DND-41 (cell line): Measurements from ENCODE around the gene DGKQ.

ENCODE experiments used
- EZH2 ChIP-seq: IDR thresholded peaks from 3 replicates; pipeline ENCODE4 v1.6.1; 2012; ENCODE audit warnings: borderline replicate concordance, low read depth, mild to moderate bottlenecking, moderate library complexity, low read length, inconsistent platforms; ENCODE audit not compliant: severe bottlenecking
- TF ChIP-seq, protein P1 (sequence below): IDR thresholded peaks from 2 replicates; pipeline ENCODE4 v1.5.1; 2012; ENCODE audit warnings: borderline replicate concordance, low read length, moderate library complexity, mild to moderate bottlenecking; ENCODE audit not compliant: poor library complexity, severe bottlenecking; ENCODE audit errors: extremely low read depth

DNA sequence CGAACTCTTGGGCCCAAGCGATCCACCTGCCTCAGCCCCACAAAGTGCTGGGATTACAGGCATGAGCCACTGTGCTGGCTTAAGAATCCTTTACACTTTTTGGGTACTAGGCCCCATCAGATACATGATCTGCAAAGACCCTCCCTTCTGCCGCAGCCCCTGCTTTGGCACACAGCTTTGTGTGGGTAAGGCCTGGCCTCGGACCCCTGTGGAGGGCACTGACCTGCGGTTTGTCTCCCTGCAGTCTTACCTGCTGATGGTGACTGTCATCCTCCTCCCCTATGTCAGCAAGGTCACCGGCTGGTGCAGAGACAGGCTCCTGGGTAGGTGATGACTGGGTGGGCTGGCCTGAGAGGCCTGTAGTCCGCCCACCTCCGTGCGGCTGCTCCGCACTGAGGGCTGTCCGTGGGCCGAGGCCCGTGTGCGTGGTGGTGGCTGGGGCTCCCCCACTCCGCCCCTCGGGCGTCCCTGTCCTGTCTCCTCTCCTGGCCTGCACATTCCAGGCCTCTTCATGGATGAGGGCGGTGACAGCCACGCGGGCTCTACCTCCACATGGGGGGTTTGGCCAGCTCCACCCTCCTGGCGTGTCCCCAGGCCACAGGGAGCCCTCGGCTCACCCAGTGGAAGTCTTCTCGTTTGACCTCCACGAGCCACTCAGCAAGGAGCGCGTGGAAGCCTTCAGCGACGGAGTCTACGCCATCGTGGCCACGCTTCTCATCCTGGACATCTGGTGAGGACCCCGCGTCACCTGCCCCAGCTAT is 18.0 kb downstream of the DGKQ start:
- TF ChIP-seq, protein P1, sequence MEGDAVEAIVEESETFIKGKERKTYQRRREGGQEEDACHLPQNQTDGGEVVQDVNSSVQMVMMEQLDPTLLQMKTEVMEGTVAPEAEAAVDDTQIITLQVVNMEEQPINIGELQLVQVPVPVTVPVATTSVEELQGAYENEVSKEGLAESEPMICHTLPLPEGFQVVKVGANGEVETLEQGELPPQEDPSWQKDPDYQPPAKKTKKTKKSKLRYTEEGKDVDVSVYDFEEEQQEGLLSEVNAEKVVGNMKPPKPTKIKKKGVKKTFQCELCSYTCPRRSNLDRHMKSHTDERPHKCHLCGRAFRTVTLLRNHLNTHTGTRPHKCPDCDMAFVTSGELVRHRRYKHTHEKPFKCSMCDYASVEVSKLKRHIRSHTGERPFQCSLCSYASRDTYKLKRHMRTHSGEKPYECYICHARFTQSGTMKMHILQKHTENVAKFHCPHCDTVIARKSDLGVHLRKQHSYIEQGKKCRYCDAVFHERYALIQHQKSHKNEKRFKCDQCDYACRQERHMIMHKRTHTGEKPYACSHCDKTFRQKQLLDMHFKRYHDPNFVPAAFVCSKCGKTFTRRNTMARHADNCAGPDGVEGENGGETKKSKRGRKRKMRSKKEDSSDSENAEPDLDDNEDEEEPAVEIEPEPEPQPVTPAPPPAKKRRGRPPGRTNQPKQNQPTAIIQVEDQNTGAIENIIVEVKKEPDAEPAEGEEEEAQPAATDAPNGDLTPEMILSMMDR, result no peak
- TF ChIP-seq EZH2, result no peak
